Small intestine (tissue), 7 donors: ENCODE measurements around the gene KCTD2. TPM values are rescaled to one million over a fixed set of nuclear protein-coding genes. Genes with fewer than 3 reads are reported as not detected.

Source experiments
- DNase-seq, 2 donors: peaks; one replicate each; pipeline versions ENCODE4 v3.0.0 to v3.0.0-alpha.2; 2013
- FAIRE-seq: peaks from 2 replicates; lab custom pipeline; 2012; peaks lifted over from hg19 to GRCh38; lab: Jason Lieb, UNC
- H3K27ac ChIP-seq, 3 donors: one replicate each; pipeline ENCODE4 v1.5.1; 2013; ENCODE audit warnings: low read length in 2 of 3, mild to moderate bottlenecking in 2 of 3, control low read depth in 1 of 3, inconsistent platforms in 1 of 3, low read depth in 1 of 3, moderate library complexity in 1 of 3
- H3K27me3 ChIP-seq, 3 donors: one replicate each; pipeline ENCODE4 v1.6.1; 2013; ENCODE audit warnings: low read length in 3 of 3, inconsistent platforms in 1 of 3; ENCODE audit not compliant: control insufficient read depth in 3 of 3, insufficient read depth in 3 of 3
- H3K36me3 ChIP-seq, 3 donors: one replicate each; pipeline ENCODE4 v1.6.1; 2013; ENCODE audit warnings: low read length in 3 of 3, inconsistent platforms in 1 of 3, low read depth in 1 of 3, mild to moderate bottlenecking in 1 of 3, moderate library complexity in 1 of 3; ENCODE audit not compliant: control insufficient read depth in 3 of 3, insufficient read depth in 2 of 3
- H3K4me1 ChIP-seq, 3 donors: one replicate each; pipeline ENCODE4 v1.6.1; 2013; ENCODE audit warnings: low read length in 2 of 3, inconsistent platforms in 1 of 3, low read depth in 1 of 3, mild to moderate bottlenecking in 1 of 3, moderate library complexity in 1 of 3; ENCODE audit not compliant: control insufficient read depth in 3 of 3, insufficient read depth in 2 of 3
- H3K4me3 ChIP-seq, 3 donors: one replicate each; pipeline ENCODE4 v1.5.1; 2013; ENCODE audit warnings: low read length in 3 of 3, control low read depth in 1 of 3, inconsistent platforms in 1 of 3, low read depth in 1 of 3, mild to moderate bottlenecking in 1 of 3, moderate library complexity in 1 of 3
- H3K9me3 ChIP-seq, 2 donors: one replicate each; pipeline ENCODE4 v1.6.1; 2013; ENCODE audit warnings: low read depth in 1 of 2, low read length in 1 of 2; ENCODE audit not compliant: control insufficient read depth in 2 of 2, insufficient read depth in 1 of 2
- WGBS, 3 donors: extraction: QIAGEN DNeasy Blood & Tissue Kit; methylation state at CpG; one replicate each; pipeline ENCODE4 v1.1.7; 2013; 5-methylcytosine and 5-hydroxymethylcytosine counted together
- polyA plus RNA-seq, 4 donors: library from polyadenylated mRNA; stranded (reverse) in 3 of 4; unstranded in 1 of 4; fragments of 200-250 nt in 3 of 4; fragments of 120-200 nt in 1 of 4; gene quantifications; one replicate each; pipeline versions ENCODE4 v1.2.1 to v1.2.3, GENCODE V29; 2013
- donor health status: healthy with polysubstance abuse.
- donor health status: control.
- donor health status: control.
- donor health status: Bipolar disorder and iron deficiency.
- donor health status: healthy.

Gene KCTD2
- polyA plus RNA-seq, 4 donors = 12.3 to 18.0 (median 13.7) TPM

DNA sequence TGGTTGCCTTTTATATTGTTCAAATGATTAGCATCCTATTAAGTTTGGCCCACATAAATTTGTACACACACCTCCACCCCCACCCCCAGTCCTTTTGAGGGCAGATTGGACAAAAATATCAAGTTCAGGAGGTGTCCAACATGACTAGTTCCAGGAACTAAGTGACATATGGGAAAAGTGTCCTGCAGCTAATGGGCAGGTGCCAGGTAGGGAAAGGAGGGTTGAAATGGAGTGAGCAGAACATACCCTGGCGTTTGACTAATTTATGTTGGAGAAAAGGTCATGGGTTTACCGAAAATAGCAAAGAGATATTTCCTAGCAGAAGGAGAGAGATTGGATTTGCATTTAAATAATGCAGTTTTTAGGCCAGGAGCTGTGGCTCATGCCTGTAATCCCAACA, 4.9 kb downstream of the KCTD2 start:
- Histone ChIP-seq H3K27me3 (no peaks in the 10 kb centered on the region), H3K4me1 (peaks cover 0 to 6% (median 3%) of the 10 kb centered on the region in 3 donors), H3K4me3 (no peak overlapping the region), H3K36me3 (peaks cover 0 to 48% (median 8%) of the 10 kb centered on the region in 3 donors), H3K9me3 (no peaks in the 10 kb centered on the region), H3K27ac (no peak overlapping the region)
- DNase-seq (no peak), FAIRE-seq (no peak)
- 79 to 89% (median 87%) methylated on average over 2 of the region's 2 CpGs for WGBS, 3 donors

DNA sequence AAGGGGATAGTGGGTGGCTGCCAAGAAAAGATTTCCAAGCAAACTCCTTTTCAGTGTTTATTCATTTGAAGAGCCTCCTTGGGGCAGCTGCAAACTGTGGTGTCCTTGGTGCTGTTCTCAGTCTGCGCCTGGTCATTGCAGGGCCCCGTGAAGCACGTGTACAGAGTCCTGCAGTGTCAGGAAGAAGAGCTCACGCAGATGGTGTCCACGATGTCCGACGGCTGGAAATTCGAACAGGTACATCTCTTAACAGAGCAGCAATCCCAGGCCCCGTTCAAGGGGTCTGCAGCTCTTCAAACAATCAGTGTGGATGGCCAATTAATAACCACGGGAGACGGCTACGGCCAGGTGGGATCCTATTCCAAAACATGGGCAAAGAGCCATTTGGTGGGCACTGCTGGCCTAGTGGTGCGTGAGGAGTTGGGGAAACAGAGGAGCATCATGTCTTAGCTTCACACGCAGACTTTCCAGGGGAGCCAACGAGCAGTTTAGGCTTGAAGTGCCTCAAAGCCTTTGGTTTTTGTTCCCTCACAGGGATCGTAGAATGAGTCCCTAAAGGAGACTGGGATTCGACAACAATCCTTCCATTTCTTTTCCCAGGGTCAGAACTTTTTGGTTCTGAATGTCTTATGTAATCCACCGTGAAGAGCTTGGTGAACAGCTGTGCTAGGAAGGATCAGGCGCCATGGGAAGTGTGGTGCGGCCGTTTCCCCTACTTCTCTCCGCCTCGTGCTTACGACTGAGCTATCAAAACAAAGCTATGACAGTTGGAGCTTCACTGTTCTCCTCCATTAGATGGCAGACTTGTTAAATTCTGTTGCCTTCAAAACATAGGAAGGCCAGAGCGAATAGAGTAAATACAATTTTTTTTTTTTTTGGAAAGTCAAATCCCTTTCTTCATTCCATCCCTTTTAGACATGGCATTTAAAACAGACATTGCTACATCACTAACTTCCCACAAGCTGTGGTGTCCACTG, 12.6 kb downstream of the KCTD2 start:
- Histone ChIP-seq H3K27me3 (no peaks in the 10 kb centered on the region), H3K27ac (peak overlapping the region in 2 of 3 donors; percentile 18 to 32), H3K9me3 (no peaks in the 10 kb centered on the region), H3K36me3 (peaks cover 7 to 77% (median 13%) of the 10 kb centered on the region in 3 donors), H3K4me1 (peaks cover 0 to 5% (median 0%) of the 10 kb centered on the region in 3 donors), H3K4me3 (no peak overlapping the region)
- 60 to 74% (median 72%) methylated on average over 25 of the region's 25 CpGs for WGBS, 3 donors
- FAIRE-seq (no peak), DNase-seq (peak; percentile 41 to 60)

DNA sequence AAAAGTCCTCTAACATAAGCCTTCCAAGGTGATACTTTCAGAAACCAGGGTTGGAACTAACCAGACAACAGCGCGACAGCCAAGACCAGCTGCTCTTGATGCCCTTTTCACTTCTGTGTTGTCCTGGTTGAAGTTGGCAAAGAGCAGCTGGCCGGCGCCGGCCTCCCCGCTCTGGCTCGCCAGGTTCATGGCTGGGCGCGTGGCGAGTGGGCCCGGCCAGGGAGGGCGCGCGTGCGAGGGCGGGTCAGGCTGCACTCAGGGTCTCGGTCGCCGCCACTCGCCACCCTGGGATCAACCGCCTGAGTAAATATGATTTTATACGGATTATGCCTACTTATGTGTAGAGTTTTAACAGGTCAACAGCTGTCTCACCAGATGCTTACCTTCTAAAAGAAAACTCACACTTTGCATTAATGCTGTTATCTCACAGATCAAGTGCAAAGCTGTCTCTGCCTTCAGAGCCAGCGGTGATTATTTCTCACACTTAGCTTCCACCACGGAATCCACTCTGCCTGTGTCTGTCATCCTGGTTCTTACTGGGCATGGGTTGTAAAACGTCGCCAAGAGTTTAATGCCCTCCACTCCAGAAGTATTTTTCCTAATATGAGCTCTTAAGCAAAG, 13.5 kb downstream of the KCTD2 start:
- no peak for FAIRE-seq
- no peaks in the 10 kb centered on the region for H3K27me3 ChIP-seq
- 93 to 95% (median 94%) methylated on average over 26 of the region's 26 CpGs for WGBS, 3 donors
- peaks cover 7 to 78% (median 13%) of the 10 kb centered on the region in 3 donors for H3K36me3 ChIP-seq
- H3K9me3 ChIP-seq = no peaks in the 10 kb centered on the region
- peak overlapping the region in 1 of 3 donors; percentile 17 for H3K27ac ChIP-seq
- DNase-seq = no peak
- peaks cover 0 to 5% (median 0%) of the 10 kb centered on the region in 3 donors for H3K4me1 ChIP-seq
- H3K4me3 ChIP-seq = no peak overlapping the region

DNA sequence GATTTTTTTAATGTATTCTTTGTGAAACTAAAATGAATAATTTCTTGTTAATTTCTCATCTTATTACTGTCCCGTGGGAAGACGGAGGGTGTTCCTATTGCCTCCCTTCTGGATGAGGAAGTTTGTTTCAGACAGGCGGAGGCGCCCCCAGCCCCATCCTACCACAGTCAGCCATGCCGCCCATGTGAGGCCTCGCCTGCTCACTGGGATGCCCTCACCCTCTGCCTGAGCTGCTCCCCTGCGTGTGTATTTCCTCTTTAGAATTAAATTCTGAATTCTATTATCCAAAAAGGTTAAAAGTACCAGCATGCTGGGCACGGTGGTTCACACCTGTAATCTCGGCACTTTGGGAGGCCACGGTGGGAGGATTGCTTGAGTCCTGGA, 14.0 kb downstream of the KCTD2 start:
- Histone ChIP-seq H3K27ac (no peak overlapping the region), H3K4me1 (peaks cover 0 to 5% (median 0%) of the 10 kb centered on the region in 3 donors), H3K36me3 (peaks cover 7 to 76% (median 13%) of the 10 kb centered on the region in 3 donors), H3K9me3 (no peaks in the 10 kb centered on the region), H3K4me3 (no peak overlapping the region), H3K27me3 (no peaks in the 10 kb centered on the region)
- FAIRE-seq = no peak
- WGBS, 3 donors = 95 to 97% (median 95%) methylated on average over 10 of the region's 10 CpGs
- DNase-seq = no peak

DNA sequence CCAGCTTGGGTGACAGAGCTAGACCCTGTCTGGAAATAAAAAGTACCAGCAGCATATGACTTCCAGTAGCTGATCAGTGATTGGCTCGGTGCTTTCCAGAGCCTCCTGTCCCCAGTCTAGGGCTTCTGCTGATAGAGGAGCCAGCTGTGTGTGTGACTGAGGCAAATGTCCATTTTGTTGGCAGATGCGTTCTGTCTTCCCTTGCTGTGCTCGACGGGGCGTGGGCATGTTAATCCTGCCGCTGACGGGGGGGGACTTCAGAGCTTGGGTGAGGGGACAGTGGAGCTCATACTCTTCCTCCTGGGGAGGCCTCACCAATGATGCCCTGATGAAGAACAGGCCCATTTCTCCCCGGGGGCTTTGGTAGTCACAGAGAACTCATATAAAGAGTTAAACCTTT, 14.6 kb downstream of the KCTD2 start:
- WGBS, 3 donors = 92 to 96% (median 93%) methylated on average over 8 of the region's 8 CpGs
- no peaks in the 10 kb centered on the region for H3K27me3 ChIP-seq
- H3K27ac ChIP-seq = no peak overlapping the region
- no peaks in the 10 kb centered on the region for H3K9me3 ChIP-seq
- FAIRE-seq (no peak), DNase-seq (no peak)
- H3K4me3 ChIP-seq = no peak overlapping the region
- peaks cover 7 to 75% (median 13%) of the 10 kb centered on the region in 3 donors for H3K36me3 ChIP-seq
- H3K4me1 ChIP-seq = peaks cover 0 to 5% (median 0%) of the 10 kb centered on the region in 3 donors

DNA sequence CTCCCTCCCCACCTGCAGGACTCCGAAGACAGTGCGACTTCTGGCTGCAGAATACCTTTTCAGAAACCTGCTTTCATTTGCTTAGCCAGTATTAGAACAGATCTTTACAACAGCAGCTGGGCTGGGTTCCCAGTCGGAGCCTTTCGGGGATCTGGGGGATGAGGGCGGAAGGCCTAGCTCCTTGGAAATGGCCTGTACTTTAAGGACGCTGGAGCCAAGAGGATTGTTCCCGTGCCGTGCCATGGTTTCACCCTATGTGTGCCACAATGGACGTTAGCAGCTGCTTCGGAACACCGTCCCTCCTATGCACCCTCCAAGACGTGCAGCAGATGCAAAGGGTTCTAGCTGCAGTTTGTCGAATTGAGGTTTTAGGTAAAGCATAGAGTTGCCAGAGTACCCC, 16.2 kb downstream of the KCTD2 start:
- FAIRE-seq (no peak), DNase-seq (no peak)
- peaks cover 7 to 61% (median 13%) of the 10 kb centered on the region in 3 donors for H3K36me3 ChIP-seq
- H3K27ac ChIP-seq = no peak overlapping the region
- H3K27me3 ChIP-seq = no peaks in the 10 kb centered on the region
- peaks cover 0 to 5% (median 0%) of the 10 kb centered on the region in 3 donors for H3K4me1 ChIP-seq
- 92 to 95% (median 92%) methylated on average over 13 of the region's 13 CpGs for whole genome bisulfite sequencing, 3 donors
- no peak overlapping the region for H3K4me3 ChIP-seq
- no peaks in the 10 kb centered on the region for H3K9me3 ChIP-seq

DNA sequence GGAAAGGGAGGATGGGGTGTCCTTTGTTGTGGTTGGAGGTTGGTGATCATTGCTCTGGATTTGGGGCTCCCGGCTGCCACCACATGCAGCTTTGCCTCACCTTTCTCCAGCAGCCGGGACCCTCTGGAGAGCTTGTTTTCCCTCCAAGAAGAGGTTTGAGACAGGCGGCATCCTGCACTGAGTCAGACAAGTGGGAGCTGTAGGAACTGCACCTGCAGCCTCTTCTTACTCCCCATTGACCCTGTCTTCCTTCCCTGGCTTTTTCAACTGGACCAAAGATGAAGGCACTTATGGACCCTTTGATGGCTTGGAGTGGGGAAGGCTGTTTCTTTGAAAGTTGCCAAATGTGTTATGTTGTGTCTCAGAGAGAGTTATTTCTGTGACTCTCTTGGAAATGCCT, 16.6 kb downstream of the KCTD2 start:
- DNase-seq = no peak
- H3K27me3 ChIP-seq = no peaks in the 10 kb centered on the region
- H3K36me3 ChIP-seq = peaks cover 7 to 59% (median 13%) of the 10 kb centered on the region in 3 donors
- FAIRE-seq = no peak
- no peak overlapping the region for H3K27ac ChIP-seq
- peaks cover 0 to 5% (median 0%) of the 10 kb centered on the region in 3 donors for H3K4me1 ChIP-seq
- no peak overlapping the region for H3K4me3 ChIP-seq
- H3K9me3 ChIP-seq = no peaks in the 10 kb centered on the region
- WGBS, 3 donors = 84 to 95% (median 91%) methylated on average over 3 of the region's 3 CpGs

DNA sequence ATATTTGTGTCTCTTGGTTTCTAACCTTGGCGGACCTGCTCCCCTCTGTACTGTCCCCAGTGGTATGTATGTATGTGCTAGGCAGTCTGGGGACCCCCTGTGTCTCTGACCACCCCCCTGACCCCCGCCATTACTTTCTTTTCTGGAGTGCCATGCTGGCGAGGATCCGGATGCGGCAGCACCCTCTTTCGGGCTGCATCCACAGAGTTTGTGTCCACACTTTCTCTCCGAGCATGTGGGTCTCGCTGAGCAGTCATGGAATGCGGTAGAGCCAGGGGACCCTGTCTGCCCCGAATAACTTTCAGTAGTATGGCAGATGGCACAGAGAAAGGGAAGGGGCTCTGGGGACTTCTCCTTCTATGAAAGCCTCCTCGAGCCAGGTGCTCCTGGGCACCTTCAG, 17.0 kb downstream of the KCTD2 start:
- H3K9me3 ChIP-seq = no peaks in the 10 kb centered on the region
- peaks cover 7 to 59% (median 13%) of the 10 kb centered on the region in 3 donors for H3K36me3 ChIP-seq
- H3K4me3 ChIP-seq = no peak overlapping the region
- peaks cover 0 to 5% (median 0%) of the 10 kb centered on the region in 3 donors for H3K4me1 ChIP-seq
- H3K27me3 ChIP-seq = no peaks in the 10 kb centered on the region
- FAIRE-seq (no peak), DNase-seq (no peak)
- H3K27ac ChIP-seq = no peak overlapping the region
- 91 to 97% (median 95%) methylated on average over 11 of the region's 11 CpGs for WGBS, 3 donors
